ENCODE results near the gene STOX2.

The STOX2 gene

DNA sequence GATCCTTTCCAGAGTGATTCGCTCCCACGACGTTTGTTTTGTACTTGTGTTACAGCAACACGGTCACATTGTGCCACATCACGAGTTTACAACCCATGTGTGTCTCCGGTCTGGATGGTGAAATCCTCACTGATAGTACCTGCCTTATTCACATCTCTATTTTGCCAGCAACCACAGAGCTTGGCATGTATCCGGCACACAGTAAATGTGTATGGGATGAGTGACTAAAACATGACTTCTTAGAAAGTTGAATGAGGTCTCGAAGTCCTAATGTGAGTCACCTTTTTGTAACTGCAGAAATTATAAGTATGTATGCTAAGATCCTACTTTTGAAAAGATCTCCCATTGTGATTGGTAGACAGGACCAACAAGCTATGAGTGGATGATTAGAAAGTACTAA lies 7.5 kb downstream of the STOX2 start:
- H3K4me1 ChIP-seq (ENCODE audit: control insufficient read depth, insufficient read depth, low read length): peaks cover 2% of the 10 kb centered on the region; the same call in 1 of the 2 replicates
- H3K4me3 ChIP-seq (ENCODE audit: low read length): no peak overlapping the region
- no peak for DNase-seq (ENCODE audit: low read depth, low spot score)
- no peak overlapping the region for H3K27ac ChIP-seq (ENCODE audit: low read length)
- no peaks in the 10 kb centered on the region for H3K36me3 ChIP-seq (ENCODE audit: control insufficient read depth, insufficient read depth, low read length)
- H3K27me3 ChIP-seq (ENCODE audit: control insufficient read depth, insufficient read depth, low read length): peaks cover 2% of the 10 kb centered on the region; the same call in 1 of the 2 replicates
- no CpG with 5 or more reads among the region's 8 CpGs for WGBS (ENCODE audit: insufficient coverage, insufficient read length)
- H3K9me3 ChIP-seq (ENCODE audit: control insufficient read depth, insufficient read depth, low read length): no peaks in the 10 kb centered on the region

GRCh38 chr4:183915976-183916375 lies 10.9 kb downstream of the STOX2 start:
- Histone ChIP-seq H3K36me3 (ENCODE audit: control insufficient read depth, insufficient read depth, low read length) (no peaks in the 10 kb centered on the region), H3K4me3 (ENCODE audit: low read length) (no peak overlapping the region), H3K4me1 (ENCODE audit: control insufficient read depth, insufficient read depth, low read length) (0 out of 2 replicates have a peak, but pooled peaks cover 3% of the 10 kb centered on the region), H3K27me3 (ENCODE audit: control insufficient read depth, insufficient read depth, low read length) (no peaks in the 10 kb centered on the region), H3K27ac (ENCODE audit: low read length) (no peak overlapping the region), H3K9me3 (ENCODE audit: control insufficient read depth, insufficient read depth, low read length) (no peaks in the 10 kb centered on the region)
- DNase-seq (ENCODE audit: low read depth, low spot score): no peak
- WGBS (ENCODE audit: insufficient coverage, insufficient read length): no CpG with 5 or more reads among the region's 6 CpGs

- no CpG with 5 or more reads among the region's 10 CpGs for WGBS (ENCODE audit: insufficient coverage, insufficient read length)
- no peak for DNase-seq (ENCODE audit: low read depth, low spot score)
- H3K4me1 ChIP-seq (ENCODE audit: control insufficient read depth, insufficient read depth, low read length): 0 out of 2 replicates have a peak, but pooled peaks cover 3% of the 10 kb centered on the region
- no peaks in the 10 kb centered on the region for H3K9me3 ChIP-seq (ENCODE audit: control insufficient read depth, insufficient read depth, low read length)
- H3K4me3 ChIP-seq (ENCODE audit: low read length): no peak overlapping the region
- H3K27me3 ChIP-seq (ENCODE audit: control insufficient read depth, insufficient read depth, low read length): no peaks in the 10 kb centered on the region
- H3K36me3 ChIP-seq (ENCODE audit: control insufficient read depth, insufficient read depth, low read length): no peaks in the 10 kb centered on the region
- H3K27ac ChIP-seq (ENCODE audit: low read length): no peak overlapping the region
Measured at GRCh38 chr4:183918696-183919095, 13.6 kb downstream of the STOX2 start.

- Histone ChIP-seq H3K27ac (ENCODE audit: low read length) (no peak overlapping the region), H3K36me3 (ENCODE audit: control insufficient read depth, insufficient read depth, low read length) (no peaks in the 10 kb centered on the region), H3K9me3 (ENCODE audit: control insufficient read depth, insufficient read depth, low read length) (no peaks in the 10 kb centered on the region), H3K4me3 (ENCODE audit: low read length) (no peak overlapping the region), H3K27me3 (ENCODE audit: control insufficient read depth, insufficient read depth, low read length) (no peaks in the 10 kb centered on the region), H3K4me1 (ENCODE audit: control insufficient read depth, insufficient read depth, low read length) (0 out of 2 replicates have a peak, but pooled peaks cover 3% of the 10 kb centered on the region)
- WGBS (ENCODE audit: insufficient coverage, insufficient read length): no CpG with 5 or more reads among the region's 12 CpGs
- no peak for DNase-seq (ENCODE audit: low read depth, low spot score)
Measured at GRCh38 chr4:183919141-183919540, 14.0 kb downstream of the STOX2 start.

GRCh38 chr4:183920512-183920911 lies 15.4 kb downstream of the STOX2 start:
- no peak for DNase-seq (ENCODE audit: low read depth, low spot score)
- Histone ChIP-seq H3K4me3 (ENCODE audit: low read length) (no peak overlapping the region), H3K36me3 (ENCODE audit: control insufficient read depth, insufficient read depth, low read length) (no peaks in the 10 kb centered on the region), H3K27ac (ENCODE audit: low read length) (no peak overlapping the region), H3K27me3 (ENCODE audit: control insufficient read depth, insufficient read depth, low read length) (no peaks in the 10 kb centered on the region), H3K4me1 (ENCODE audit: control insufficient read depth, insufficient read depth, low read length) (0 out of 2 replicates have a peak, but pooled peaks cover 3% of the 10 kb centered on the region), H3K9me3 (ENCODE audit: control insufficient read depth, insufficient read depth, low read length) (no peaks in the 10 kb centered on the region)
- no CpG with 5 or more reads among the region's 3 CpGs for WGBS (ENCODE audit: insufficient coverage, insufficient read length)

- no peaks in the 10 kb centered on the region for H3K9me3 ChIP-seq (ENCODE audit: control insufficient read depth, insufficient read depth, low read length)
- DNase-seq (ENCODE audit: low read depth, low spot score): no peak
- no peak overlapping the region for H3K27ac ChIP-seq (ENCODE audit: low read length)
- no CpG with 5 or more reads among the region's 2 CpGs for WGBS (ENCODE audit: insufficient coverage, insufficient read length)
- H3K27me3 ChIP-seq (ENCODE audit: control insufficient read depth, insufficient read depth, low read length): no peaks in the 10 kb centered on the region
- H3K4me3 ChIP-seq (ENCODE audit: low read length): no peak overlapping the region
- 0 out of 2 replicates have a peak, but pooled peaks cover 3% of the 10 kb centered on the region for H3K4me1 ChIP-seq (ENCODE audit: control insufficient read depth, insufficient read depth, low read length)
- H3K36me3 ChIP-seq (ENCODE audit: control insufficient read depth, insufficient read depth, low read length): no peaks in the 10 kb centered on the region
Measured at GRCh38 chr4:183921335-183921734, 16.2 kb downstream of the STOX2 start.

DNA sequence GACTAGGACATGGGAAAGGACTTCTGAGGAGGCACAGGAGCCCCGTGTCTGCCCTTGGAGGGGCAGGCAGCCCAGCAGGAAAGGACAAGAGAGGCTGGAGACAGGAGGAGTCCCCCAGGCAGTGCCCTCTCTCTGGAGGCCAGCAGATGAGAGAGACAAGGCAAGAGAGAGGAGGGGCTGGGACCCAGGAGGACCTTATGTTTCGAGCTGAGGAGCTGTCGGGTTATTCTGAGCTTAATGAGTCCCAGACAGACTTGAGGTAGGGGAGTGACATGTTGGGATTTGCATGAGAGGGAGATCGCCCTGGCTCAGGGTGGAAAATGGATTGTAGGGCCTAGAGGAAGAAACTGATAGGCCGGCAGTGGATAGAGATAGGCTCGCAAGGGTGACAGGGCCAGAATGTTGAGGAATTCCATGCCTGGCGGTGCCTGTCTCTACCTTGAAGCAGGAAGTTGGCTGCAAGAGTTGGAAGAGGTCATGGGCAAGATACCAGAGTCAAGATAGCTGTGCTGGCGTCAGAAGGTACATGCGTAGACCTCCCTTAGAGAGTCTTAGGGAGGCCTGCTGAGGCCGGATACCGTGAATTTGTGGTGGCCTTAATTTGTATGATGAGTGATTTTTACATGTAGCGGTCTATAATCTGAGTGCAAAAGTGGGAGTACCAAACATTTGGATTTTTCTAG lies 19.4 kb downstream of the STOX2 start:
- Histone ChIP-seq H3K4me3 (ENCODE audit: low read length) (no peak overlapping the region), H3K9me3 (ENCODE audit: control insufficient read depth, insufficient read depth, low read length) (no peaks in the 10 kb centered on the region), H3K27ac (ENCODE audit: low read length) (no peak overlapping the region), H3K4me1 (ENCODE audit: control insufficient read depth, insufficient read depth, low read length) (peaks cover 2% of the 10 kb centered on the region; the same call in 1 of the 2 replicates), H3K36me3 (ENCODE audit: control insufficient read depth, insufficient read depth, low read length) (no peaks in the 10 kb centered on the region), H3K27me3 (ENCODE audit: control insufficient read depth, insufficient read depth, low read length) (no peaks in the 10 kb centered on the region)
- no CpG with 5 or more reads among the region's 12 CpGs for WGBS (ENCODE audit: insufficient coverage, insufficient read length)
- no peak for DNase-seq (ENCODE audit: low read depth, low spot score)

- Histone ChIP-seq H3K36me3 (ENCODE audit: control insufficient read depth, insufficient read depth, low read length) (no peaks in the 10 kb centered on the region), H3K27me3 (ENCODE audit: control insufficient read depth, insufficient read depth, low read length) (no peaks in the 10 kb centered on the region), H3K4me1 (ENCODE audit: control insufficient read depth, insufficient read depth, low read length) (peaks cover 2% of the 10 kb centered on the region; the same call in 1 of the 2 replicates), H3K27ac (ENCODE audit: low read length) (no peak overlapping the region), H3K9me3 (ENCODE audit: control insufficient read depth, insufficient read depth, low read length) (no peaks in the 10 kb centered on the region), H3K4me3 (ENCODE audit: low read length) (no peak overlapping the region)
- no peak for DNase-seq (ENCODE audit: low read depth, low spot score)
- WGBS (ENCODE audit: insufficient coverage, insufficient read length): no CpG with 5 or more reads among the region's 5 CpGs
Measured at GRCh38 chr4:183926950-183927349, 21.8 kb downstream of the STOX2 start.

GRCh38 chr4:183932576-183932975 lies 27.5 kb downstream of the STOX2 start:
- no CpG with 5 or more reads among the region's 3 CpGs for WGBS (ENCODE audit: insufficient coverage, insufficient read length)

GRCh38 chr4:183934761-183935160 lies 29.7 kb downstream of the STOX2 start:
- Histone ChIP-seq H3K9me3 (ENCODE audit: control insufficient read depth, insufficient read depth, low read length) (no peaks in the 10 kb centered on the region), H3K4me3 (ENCODE audit: low read length) (no peak overlapping the region), H3K4me1 (ENCODE audit: control insufficient read depth, insufficient read depth, low read length) (peaks cover 3% of the 10 kb centered on the region; the same call in 1 of the 2 replicates), H3K27me3 (ENCODE audit: control insufficient read depth, insufficient read depth, low read length) (no peaks in the 10 kb centered on the region), H3K27ac (ENCODE audit: low read length) (no peak overlapping the region), H3K36me3 (ENCODE audit: control insufficient read depth, insufficient read depth, low read length) (no peaks in the 10 kb centered on the region)
- WGBS (ENCODE audit: insufficient coverage, insufficient read length): no CpG with 5 or more reads among the region's 6 CpGs
- no peak for DNase-seq (ENCODE audit: low read depth, low spot score)

More at GRCh38 chr4:183932576-183932975, 27.5 kb downstream of the STOX2 start:
- H3K4me1 ChIP-seq (ENCODE audit: control insufficient read depth, insufficient read depth, low read length): peaks cover 1% of the 10 kb centered on the region; the same call in 1 of the 2 replicates
- no peaks in the 10 kb centered on the region for H3K27me3 ChIP-seq (ENCODE audit: control insufficient read depth, insufficient read depth, low read length)
- no peaks in the 10 kb centered on the region for H3K9me3 ChIP-seq (ENCODE audit: control insufficient read depth, insufficient read depth, low read length)
- no peak for DNase-seq (ENCODE audit: low read depth, low spot score)
- no peak overlapping the region for H3K27ac ChIP-seq (ENCODE audit: low read length)
- no peak overlapping the region for H3K4me3 ChIP-seq (ENCODE audit: low read length)
- no peaks in the 10 kb centered on the region for H3K36me3 ChIP-seq (ENCODE audit: control insufficient read depth, insufficient read depth, low read length)

Measured in iPS DF 6.9 (cell line).